ENCODE results near the gene TOR3A.

GRCh38 chr1:179107706-179108629 lies 26.1 kb downstream of the TOR3A start:
- TF ChIP-seq CTCF (IDR thresholded peaks at IDR 0.05; ENCODE audit: insufficient read depth, low read length) (no peak), POLR2AphosphoS5 (IDR thresholded peaks at IDR 0.05; ENCODE audit: low read depth) (no peak), SPI1 (IDR thresholded peaks at IDR 0.05; ENCODE audit: borderline replicate concordance, low read depth) (no peak)
